Parathyroid adenoma (tissue), 2 donors: ENCODE data around the gene CCDC80.

ENCODE experiments used
- H2AFZ ChIP-seq: fragments of 300-600 bp; sonication (generic); one replicate; pipeline ENCODE4 v1.7.0; 2017; ENCODE audit warnings: antibody characterized with exemption, mild to moderate bottlenecking
- H3K27ac ChIP-seq: fragments of 300-600 bp; sonication (generic); one replicate; pipeline ENCODE4 v1.7.0; 2017
- H3K27me3 ChIP-seq: fragments of 300-600 bp; sonication (generic); one replicate; pipeline ENCODE4 v1.7.0; 2017; ENCODE audit warnings: low read length; ENCODE audit not compliant: control insufficient read depth, insufficient read depth
- H3K36me3 ChIP-seq: fragments of 300-600 bp; sonication (generic); one replicate; pipeline ENCODE4 v1.7.0; 2017; ENCODE audit warnings: low read length; ENCODE audit not compliant: control insufficient read depth, insufficient read depth
- H3K4me1 ChIP-seq: fragments of 300-600 bp; sonication (generic); one replicate; pipeline ENCODE4 v1.7.0; 2017; ENCODE audit warnings: control low read depth
- H3K4me2 ChIP-seq: fragments of 300-600 bp; sonication (generic); one replicate; pipeline ENCODE4 v1.7.0; 2017; ENCODE audit warnings: low read length
- H3K4me3 ChIP-seq: fragments of 300-600 bp; sonication (generic); one replicate; pipeline ENCODE4 v1.7.0; 2017; ENCODE audit warnings: low read depth, low read length
- H3K79me2 ChIP-seq: fragments of 300-600 bp; sonication (generic); one replicate; pipeline ENCODE4 v1.7.0; 2017; ENCODE audit warnings: control low read depth
- H3K9ac ChIP-seq: fragments of 300-600 bp; sonication (generic); one replicate; pipeline ENCODE4 v1.7.0; 2017; ENCODE audit warnings: mild to moderate bottlenecking
- H3K9me3 ChIP-seq: fragments of 300-600 bp; sonication (generic); one replicate; pipeline ENCODE4 v1.7.0; 2017; ENCODE audit warnings: low read length; ENCODE audit not compliant: control insufficient read depth
- TF ChIP-seq, protein P1 (sequence below): fragments of 300-600 bp; sonication (generic); IDR thresholded peaks from one replicate; pipeline ENCODE4 v1.7.0; 2017; ENCODE audit warnings: antibody characterized with exemption, mild to moderate bottlenecking
- donor health status: primary hyperparathyroidism.

CCDC80 gene

DNA sequence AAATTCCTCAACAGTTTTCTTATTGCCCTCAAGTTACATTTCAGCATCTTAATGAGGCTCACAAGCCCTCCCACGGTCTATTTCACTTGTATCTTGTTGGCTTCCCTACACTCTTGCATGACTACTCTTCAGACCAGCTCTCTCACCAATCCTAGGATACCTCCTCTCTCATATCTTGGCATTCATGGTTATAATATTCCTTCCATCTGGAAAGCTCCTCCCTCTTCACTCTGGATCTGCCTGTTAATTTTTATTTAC lies 8.5 kb upstream of the CCDC80 start:
- no peak overlapping the region for H3K27ac ChIP-seq
- H2AFZ ChIP-seq, result no peak overlapping the region
- H3K9me3 ChIP-seq, result no peaks in the 10 kb centered on the region
- H3K4me2 ChIP-seq, result no peak overlapping the region
- H3K79me2 ChIP-seq, result no peaks in the 10 kb centered on the region
- no peaks in the 10 kb centered on the region for H3K36me3 ChIP-seq
- no peaks in the 10 kb centered on the region for H3K27me3 ChIP-seq
- no peak overlapping the region for H3K9ac ChIP-seq
- TF ChIP-seq, protein P1, sequence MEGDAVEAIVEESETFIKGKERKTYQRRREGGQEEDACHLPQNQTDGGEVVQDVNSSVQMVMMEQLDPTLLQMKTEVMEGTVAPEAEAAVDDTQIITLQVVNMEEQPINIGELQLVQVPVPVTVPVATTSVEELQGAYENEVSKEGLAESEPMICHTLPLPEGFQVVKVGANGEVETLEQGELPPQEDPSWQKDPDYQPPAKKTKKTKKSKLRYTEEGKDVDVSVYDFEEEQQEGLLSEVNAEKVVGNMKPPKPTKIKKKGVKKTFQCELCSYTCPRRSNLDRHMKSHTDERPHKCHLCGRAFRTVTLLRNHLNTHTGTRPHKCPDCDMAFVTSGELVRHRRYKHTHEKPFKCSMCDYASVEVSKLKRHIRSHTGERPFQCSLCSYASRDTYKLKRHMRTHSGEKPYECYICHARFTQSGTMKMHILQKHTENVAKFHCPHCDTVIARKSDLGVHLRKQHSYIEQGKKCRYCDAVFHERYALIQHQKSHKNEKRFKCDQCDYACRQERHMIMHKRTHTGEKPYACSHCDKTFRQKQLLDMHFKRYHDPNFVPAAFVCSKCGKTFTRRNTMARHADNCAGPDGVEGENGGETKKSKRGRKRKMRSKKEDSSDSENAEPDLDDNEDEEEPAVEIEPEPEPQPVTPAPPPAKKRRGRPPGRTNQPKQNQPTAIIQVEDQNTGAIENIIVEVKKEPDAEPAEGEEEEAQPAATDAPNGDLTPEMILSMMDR, result no peak
- H3K4me3 ChIP-seq, result no peak overlapping the region
- H3K4me1 ChIP-seq, result no peaks in the 10 kb centered on the region

DNA sequence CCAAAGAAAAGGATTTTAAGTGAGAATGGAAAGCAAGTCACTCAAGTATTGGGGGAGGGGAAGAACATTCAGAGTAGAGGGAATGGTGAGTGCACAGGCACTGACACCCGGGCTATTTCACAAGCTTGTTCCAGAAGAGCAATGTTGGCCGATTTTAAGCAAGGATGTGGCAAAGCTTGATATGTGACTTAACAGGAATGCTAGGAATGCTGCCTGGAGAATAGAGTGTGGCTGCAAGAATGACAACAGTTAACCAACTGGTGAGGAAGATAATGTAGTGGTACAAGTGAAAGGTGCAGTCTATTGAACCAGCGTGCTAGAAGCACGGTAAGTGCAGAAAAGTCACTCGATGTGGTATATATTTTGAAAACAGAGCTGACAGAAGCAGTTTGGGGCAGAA lies 6.2 kb upstream of the CCDC80 start:
- H2AFZ ChIP-seq, result no peak overlapping the region
- no peaks in the 10 kb centered on the region for H3K27me3 ChIP-seq
- no peak overlapping the region for H3K27ac ChIP-seq
- no peaks in the 10 kb centered on the region for H3K4me1 ChIP-seq
- no peak overlapping the region for H3K4me2 ChIP-seq
- no peak overlapping the region for H3K4me3 ChIP-seq
- no peak overlapping the region for H3K9ac ChIP-seq
- no peaks in the 10 kb centered on the region for H3K79me2 ChIP-seq
- H3K36me3 ChIP-seq, result no peaks in the 10 kb centered on the region
- no peaks in the 10 kb centered on the region for H3K9me3 ChIP-seq
- TF ChIP-seq, protein P1, result no peak

DNA sequence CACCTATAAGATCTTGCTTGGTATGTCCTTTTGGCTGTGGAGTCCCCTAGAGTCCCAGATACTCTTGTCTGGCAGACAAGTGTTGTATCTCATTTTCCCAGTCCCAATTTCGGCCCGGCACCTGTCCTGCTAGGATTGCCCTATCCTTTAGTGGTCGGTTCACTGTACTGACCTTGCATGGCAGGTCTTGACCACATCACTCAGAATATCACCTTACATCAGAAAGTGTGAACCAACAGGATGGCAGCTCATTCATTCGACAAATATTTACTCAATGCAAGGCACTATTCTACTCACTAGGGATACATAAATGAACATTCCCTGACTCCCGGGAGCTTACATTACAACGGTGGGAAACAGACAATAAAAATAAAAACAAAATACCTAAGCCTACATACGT lies 5.7 kb upstream of the CCDC80 start:
- peaks cover 2% of the 10 kb centered on the region for H3K4me1 ChIP-seq
- no peaks in the 10 kb centered on the region for H3K9me3 ChIP-seq
- no peaks in the 10 kb centered on the region for H3K27me3 ChIP-seq
- H2AFZ ChIP-seq, result no peak overlapping the region
- H3K27ac ChIP-seq, result no peak overlapping the region
- H3K36me3 ChIP-seq, result no peaks in the 10 kb centered on the region
- no peak overlapping the region for H3K4me2 ChIP-seq
- TF ChIP-seq, protein P1, result no peak
- H3K9ac ChIP-seq, result no peak overlapping the region
- H3K4me3 ChIP-seq, result no peak overlapping the region
- H3K79me2 ChIP-seq, result no peaks in the 10 kb centered on the region

- no peak overlapping the region for H3K4me2 ChIP-seq
- TF ChIP-seq, protein P1, result no peak
- no peak overlapping the region for H3K27ac ChIP-seq
- no peak overlapping the region for H3K9ac ChIP-seq
- H3K4me1 ChIP-seq, result peaks cover 5% of the 10 kb centered on the region
- H3K27me3 ChIP-seq, result no peaks in the 10 kb centered on the region
- no peak overlapping the region for H2AFZ ChIP-seq
- no peaks in the 10 kb centered on the region for H3K9me3 ChIP-seq
- H3K36me3 ChIP-seq, result no peaks in the 10 kb centered on the region
- H3K79me2 ChIP-seq, result no peaks in the 10 kb centered on the region
- no peak overlapping the region for H3K4me3 ChIP-seq
These were observed 3.5 kb upstream of the CCDC80 start for GRCh38 chr3:112644453-112644852.

DNA sequence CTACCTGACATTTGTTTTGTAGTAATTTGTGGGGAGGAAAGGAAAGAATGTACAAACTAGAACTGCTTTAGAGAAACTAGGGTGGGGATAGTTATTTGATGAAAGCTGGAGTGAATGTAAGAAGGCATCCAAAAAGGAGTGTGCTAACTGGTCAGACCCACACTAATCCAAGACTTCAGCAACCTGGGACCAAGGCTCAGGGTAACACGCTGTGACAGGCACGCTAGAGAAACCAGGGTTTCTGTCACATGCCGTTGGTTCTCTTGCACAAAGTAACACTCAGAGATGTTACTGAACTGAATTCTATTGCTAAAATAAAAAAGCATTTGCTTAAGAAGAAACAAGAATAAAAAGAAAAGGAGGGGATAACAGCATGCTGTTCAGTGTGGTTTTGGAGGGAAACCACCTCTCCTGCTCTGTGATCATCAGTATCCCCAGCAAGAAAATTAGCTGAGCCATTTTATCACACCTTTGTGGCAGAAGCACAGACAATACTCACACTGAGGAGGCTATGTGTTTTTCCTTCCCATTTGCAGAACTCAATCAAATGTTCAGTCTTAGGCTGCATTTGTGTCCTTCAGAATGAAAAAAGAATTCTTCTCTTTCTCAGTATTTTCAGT lies 2.8 kb upstream of the CCDC80 start:
- H3K79me2 ChIP-seq, result no peaks in the 10 kb centered on the region
- H3K4me3 ChIP-seq, result no peak overlapping the region

More for the DNA sequence above, 2.8 kb upstream of the CCDC80 start:
- no peak overlapping the region for H3K9ac ChIP-seq
- TF ChIP-seq, protein P1, result no peak
- no peaks in the 10 kb centered on the region for H3K27me3 ChIP-seq
- no peak overlapping the region for H2AFZ ChIP-seq
- H3K36me3 ChIP-seq, result no peaks in the 10 kb centered on the region
- no peak overlapping the region for H3K27ac ChIP-seq
- no peaks in the 10 kb centered on the region for H3K9me3 ChIP-seq
- peaks cover 5% of the 10 kb centered on the region for H3K4me1 ChIP-seq
- H3K4me2 ChIP-seq, result no peak overlapping the region
